ENCODE measurements around the gene SPDEF. TPM values are rescaled to one million over a fixed set of nuclear protein-coding genes. Genes with fewer than 3 reads are reported as not detected.
A peak's percentile ranks its signal among the peaks of the same experiment; 100 is the strongest.

SPDEF gene
- total RNA-seq, 1 donor from 2014 or later = 3.5 TPM

DNA sequence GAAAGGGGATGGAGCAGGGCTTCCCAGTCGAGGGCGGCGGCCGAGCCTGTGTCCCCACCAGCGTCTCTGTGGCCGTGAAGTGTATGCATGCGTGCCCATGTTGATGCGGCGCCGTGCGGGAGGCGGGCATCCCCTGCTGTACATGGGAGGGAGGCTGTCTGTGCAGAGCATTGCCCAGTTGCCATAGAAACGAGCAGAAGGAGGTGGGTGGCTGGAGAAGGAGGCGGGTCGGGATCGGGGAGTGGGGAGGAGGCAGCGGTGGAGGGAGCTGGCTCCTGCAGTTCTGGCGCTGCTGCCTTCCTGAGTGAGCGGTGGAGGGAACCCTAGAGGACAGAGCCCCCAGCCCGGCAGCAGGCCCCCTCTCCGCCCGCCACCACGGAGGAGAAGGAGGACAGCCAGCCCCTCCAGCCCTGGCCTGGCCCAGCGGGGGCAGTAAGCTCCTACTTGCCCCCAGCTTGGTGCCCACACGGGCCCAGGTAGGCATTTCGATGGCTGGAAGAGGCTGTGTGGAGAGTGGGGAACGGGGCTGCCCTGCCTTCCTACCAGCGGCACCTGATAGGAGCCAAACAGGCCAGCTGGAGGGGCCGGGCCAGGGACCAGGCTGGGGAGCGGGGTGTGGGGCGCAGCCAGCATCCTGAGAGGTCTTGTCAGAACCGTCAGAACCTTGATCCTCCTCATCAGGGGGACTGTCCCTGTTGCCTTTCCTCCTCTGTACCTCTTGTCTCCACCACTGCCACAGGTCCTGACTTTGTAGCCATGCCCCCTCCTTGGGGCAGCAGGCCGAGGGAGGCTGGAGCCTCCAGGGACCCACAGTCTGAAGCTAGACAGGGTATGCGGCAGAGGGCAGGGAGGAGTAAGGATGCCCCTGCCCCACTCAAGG is 41.3 kb downstream of the SPDEF start:
- Histone ChIP-seq H3K27me3 (ENCODE audit: low read depth) (peaks cover 30% of the 10 kb centered on the region), H3K36me3 (no peaks in the 10 kb centered on the region), H3K4me3 (no peak overlapping the region), H3K4me1 (no peaks in the 10 kb centered on the region), H3K9me3 (no peaks in the 10 kb centered on the region), H3K27ac (no peak overlapping the region)
- ATAC-seq (no peak), DNase-seq (peak; percentile 35)
- intact Hi-C loops (cut with DNase I) = no loop called here
- TF ChIP-seq, protein P1, sequence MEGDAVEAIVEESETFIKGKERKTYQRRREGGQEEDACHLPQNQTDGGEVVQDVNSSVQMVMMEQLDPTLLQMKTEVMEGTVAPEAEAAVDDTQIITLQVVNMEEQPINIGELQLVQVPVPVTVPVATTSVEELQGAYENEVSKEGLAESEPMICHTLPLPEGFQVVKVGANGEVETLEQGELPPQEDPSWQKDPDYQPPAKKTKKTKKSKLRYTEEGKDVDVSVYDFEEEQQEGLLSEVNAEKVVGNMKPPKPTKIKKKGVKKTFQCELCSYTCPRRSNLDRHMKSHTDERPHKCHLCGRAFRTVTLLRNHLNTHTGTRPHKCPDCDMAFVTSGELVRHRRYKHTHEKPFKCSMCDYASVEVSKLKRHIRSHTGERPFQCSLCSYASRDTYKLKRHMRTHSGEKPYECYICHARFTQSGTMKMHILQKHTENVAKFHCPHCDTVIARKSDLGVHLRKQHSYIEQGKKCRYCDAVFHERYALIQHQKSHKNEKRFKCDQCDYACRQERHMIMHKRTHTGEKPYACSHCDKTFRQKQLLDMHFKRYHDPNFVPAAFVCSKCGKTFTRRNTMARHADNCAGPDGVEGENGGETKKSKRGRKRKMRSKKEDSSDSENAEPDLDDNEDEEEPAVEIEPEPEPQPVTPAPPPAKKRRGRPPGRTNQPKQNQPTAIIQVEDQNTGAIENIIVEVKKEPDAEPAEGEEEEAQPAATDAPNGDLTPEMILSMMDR (IDR thresholded peaks at IDR 0.05) = no peak

DNA sequence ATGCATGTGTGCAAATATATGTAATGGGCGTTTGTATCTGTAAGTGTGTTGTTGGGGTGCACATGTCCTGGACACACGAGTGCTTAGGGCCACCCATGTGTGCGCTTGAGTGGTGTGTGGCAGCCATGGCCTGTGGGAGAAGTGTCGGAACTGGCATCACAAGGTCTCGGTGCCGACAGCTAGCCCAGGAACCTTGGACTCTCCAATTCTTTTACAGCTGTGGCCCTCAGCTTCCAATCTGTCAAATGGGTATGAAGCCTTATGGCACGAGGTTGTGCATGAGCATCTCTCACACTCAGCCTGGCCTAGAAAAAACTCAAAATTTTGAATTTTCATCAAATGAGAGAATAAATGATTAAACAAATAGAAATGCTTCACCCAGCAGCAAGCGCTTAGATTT is 42.0 kb downstream of the SPDEF start:
- intact Hi-C loops (cut with DNase I) = no loop called here

DNA sequence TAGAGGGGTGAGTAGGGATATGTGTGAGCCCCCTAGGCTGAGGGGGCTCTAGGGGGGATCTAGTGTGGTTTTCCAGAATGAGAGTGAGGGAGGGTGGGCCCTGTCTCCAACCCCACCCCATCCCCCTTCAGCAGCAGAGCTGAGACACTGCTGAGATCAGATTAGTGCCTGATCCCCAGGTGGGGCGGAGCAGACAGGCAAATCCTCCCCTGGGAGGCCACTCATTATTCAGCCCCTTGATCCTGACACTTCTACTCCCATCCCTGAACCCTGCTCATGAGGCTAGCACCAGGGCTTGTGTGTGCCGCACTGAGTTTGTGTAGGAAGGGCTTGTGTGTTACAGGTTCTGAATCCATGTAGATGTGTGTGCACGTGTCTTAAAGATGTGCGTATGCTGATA is 42.5 kb downstream of the SPDEF start:
- Histone ChIP-seq H3K4me1 (no peaks in the 10 kb centered on the region), H3K27me3 (ENCODE audit: low read depth) (peaks cover 30% of the 10 kb centered on the region), H3K4me3 (no peak overlapping the region), H3K9me3 (peaks cover 5% of the 10 kb centered on the region), H3K27ac (no peak overlapping the region), H3K36me3 (no peaks in the 10 kb centered on the region)
- intact Hi-C loops (cut with DNase I) = no loop called here
- TF ChIP-seq, protein P1 (IDR thresholded peaks at IDR 0.05) = no peak
- peak; percentile 5 for DNase-seq
- ATAC-seq = no peak

More for the DNA sequence above, 42.0 kb downstream of the SPDEF start:
- Histone ChIP-seq H3K4me3 (no peak overlapping the region), H3K27me3 (ENCODE audit: low read depth) (peaks cover 30% of the 10 kb centered on the region), H3K27ac (no peak overlapping the region), H3K9me3 (peaks cover 3% of the 10 kb centered on the region), H3K4me1 (no peaks in the 10 kb centered on the region), H3K36me3 (no peaks in the 10 kb centered on the region)
- no peak for ATAC-seq
- DNase-seq = peak; percentile 1
- TF ChIP-seq, protein P1 (IDR thresholded peaks at IDR 0.05) = no peak

DNA sequence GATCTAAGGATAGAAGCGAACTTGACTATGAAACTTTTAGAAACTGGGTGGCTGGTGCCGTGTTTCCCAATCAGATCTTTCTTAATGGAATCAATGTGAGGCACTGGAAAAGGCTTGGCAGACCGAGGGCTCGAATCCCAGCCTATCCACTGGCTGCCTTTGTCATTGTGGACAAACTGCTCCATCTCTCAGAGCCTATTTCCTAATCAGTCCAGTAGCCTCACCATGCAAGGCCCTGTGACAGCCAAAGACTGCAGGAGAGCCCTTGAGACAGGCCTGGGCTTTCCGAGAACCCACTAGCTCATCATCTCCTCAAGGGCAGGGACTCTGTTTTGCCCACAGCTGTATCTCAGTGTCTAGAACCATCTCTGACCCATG is 43.4 kb downstream of the SPDEF start:
- Histone ChIP-seq H3K27me3 (ENCODE audit: low read depth) (peaks cover 29% of the 10 kb centered on the region), H3K36me3 (no peaks in the 10 kb centered on the region), H3K9me3 (peaks cover 5% of the 10 kb centered on the region), H3K27ac (no peak overlapping the region), H3K4me1 (no peaks in the 10 kb centered on the region), H3K4me3 (no peak overlapping the region)
- ATAC-seq (no peak), DNase-seq (peak; percentile 7)
- intact Hi-C loops (cut with DNase I) = no loop called here
- TF ChIP-seq, protein P1 (IDR thresholded peaks at IDR 0.05) = no peak

DNA sequence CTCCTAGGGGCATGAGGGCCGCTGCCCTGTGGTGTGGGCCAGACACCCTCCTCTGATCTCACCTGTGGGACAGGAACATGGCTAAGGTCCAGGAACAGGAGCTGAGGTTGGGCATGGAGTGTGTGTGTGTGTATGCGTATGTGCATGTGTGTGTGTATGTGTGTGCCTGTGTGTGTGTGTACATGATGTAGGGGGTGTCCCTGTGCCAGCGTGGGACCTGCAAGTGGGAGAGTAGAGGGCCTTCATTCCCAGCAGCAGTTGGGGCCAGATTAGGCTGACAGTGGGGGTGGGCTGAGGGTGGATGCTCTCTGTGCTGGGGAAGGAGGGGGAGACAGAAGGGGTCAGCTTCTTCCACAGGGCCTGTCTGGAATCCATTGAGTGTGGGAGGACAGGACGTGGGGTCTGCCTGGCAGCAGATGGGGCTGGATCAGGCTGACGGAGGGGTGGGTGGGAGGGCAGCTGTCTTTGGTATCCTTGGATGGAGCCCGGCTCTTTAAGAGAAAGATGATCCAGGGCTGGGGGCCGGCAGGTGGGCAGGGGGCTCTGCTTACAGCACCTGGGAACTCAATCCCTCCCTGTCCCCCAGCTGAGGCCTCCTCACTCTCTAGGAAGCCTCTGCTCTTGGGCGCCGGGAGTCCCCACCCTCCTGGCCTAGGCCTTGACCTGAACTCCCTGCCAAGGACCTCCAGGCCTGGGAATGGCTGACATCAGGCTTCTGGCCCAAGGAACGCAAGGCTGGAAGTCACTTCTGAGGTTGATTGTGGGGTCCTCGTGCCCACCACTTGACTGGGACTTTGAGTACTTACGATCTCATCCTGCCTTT is 44.0 kb downstream of the SPDEF start:
- TF ChIP-seq, protein P1 (IDR thresholded peaks at IDR 0.05) = no peak
- Histone ChIP-seq H3K27ac (no peak overlapping the region), H3K4me1 (no peaks in the 10 kb centered on the region), H3K27me3 (ENCODE audit: low read depth) (peaks cover 23% of the 10 kb centered on the region), H3K36me3 (no peaks in the 10 kb centered on the region), H3K4me3 (no peak overlapping the region), H3K9me3 (peaks cover 5% of the 10 kb centered on the region)
- peak; percentile 21 for DNase-seq
- no peak for ATAC-seq
- intact Hi-C loops (cut with DNase I) = no loop called here
